ENCODE results near the gene HS3ST6.
"Not testable (repeated sequence)": the region's sequence is repeated elsewhere in the genome, so short reads cannot be mapped to it uniquely, and the experiment has no call there.

HS3ST6 gene

DNA sequence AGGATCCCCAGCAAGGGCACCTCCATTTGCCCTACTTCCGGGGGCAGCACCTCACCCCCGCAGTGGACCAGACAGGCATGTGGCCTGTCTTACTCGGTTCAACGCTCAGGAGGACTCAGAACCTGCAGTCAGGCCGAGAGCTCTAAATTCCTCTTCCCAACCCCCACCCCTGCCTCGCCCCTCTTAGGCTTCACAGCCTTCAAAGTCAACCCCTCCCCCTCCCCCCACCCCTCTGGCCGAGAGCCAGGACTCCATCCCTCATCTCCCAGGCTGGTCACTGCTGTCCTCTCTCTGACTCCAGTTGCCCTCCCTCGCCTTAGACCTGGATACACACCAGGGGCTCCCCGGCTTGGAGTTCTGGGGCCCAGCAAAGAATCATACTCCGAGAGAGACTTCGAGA is 8.1 kb upstream of the HS3ST6 start:
- no peak for DNase-seq

DNA sequence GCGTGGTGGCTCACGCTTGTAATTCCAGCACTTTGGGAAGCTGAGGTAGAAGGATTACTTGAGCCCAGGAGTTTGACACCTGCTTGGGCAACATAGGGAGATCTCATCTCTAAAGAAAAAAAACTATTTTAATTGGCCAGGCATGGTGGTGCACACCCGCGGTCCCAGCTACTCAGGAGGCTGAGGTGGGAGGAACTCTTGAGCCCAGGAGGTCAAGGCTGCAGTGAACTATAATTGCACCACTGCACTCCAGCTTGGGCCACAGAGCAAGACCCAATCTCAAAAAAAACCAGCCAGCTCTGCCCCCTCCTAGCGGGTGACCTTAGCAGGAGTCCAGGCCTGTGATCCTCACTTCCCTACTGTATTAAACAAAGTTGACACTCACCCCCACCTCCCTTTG is 5.9 kb upstream of the HS3ST6 start:
- DNase-seq = no peak

DNA sequence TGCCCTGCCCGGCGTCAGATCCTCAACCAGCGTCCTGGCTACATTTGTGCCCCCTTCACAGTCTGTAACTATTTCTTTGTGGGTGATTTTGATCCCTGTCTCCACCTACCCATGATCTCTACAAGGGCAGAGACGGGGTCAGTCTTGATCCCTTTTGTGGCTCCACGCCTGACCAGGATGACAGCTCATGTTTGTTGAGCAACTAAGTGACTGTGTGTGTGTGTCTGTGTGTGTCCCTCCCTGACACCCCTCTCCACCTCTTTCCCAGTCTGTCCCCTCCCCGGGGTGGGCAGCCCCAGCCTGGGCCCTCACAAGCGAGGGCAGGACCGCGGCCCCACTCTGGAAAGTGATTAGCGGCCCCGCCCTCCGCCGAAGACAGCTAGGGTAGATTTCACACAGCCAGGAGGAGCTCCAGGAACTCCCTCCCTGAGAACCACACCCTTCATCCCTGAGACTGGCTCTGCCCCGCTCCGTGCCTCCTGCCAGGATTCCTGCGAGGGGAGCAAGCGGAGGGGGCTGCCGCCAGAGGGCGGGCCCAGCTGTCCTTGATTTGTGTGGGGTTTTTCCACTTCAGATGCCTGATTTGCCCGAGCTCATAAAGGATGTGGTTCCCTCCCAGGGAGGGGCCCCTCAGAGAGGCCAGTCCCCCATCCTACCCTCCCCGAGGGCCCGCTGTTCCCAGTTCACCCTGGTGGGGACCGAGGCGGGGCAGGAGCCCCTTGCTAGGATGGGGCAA is 5.3 kb upstream of the HS3ST6 start:
- DNase-seq = no peak

DNA sequence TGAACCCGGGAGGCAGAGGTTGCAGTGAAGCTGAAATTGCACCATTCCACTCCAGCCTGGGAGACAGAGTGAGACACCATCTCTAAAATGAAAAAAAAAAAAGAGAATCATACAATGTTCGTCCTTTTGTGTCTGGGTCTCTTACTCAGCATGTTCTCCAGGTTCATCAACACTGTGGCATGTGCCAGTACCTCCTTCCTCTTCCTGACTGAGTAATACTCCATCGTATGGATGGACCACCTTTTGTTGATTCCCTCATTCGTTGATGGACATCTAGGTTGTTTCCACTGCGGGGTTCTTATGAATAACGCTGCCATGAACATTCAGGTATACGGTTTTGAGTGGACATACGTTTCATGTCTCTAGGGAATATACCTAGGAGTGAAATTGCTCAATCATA is 4.1 kb upstream of the HS3ST6 start:
- DNase-seq = no peak

DNA sequence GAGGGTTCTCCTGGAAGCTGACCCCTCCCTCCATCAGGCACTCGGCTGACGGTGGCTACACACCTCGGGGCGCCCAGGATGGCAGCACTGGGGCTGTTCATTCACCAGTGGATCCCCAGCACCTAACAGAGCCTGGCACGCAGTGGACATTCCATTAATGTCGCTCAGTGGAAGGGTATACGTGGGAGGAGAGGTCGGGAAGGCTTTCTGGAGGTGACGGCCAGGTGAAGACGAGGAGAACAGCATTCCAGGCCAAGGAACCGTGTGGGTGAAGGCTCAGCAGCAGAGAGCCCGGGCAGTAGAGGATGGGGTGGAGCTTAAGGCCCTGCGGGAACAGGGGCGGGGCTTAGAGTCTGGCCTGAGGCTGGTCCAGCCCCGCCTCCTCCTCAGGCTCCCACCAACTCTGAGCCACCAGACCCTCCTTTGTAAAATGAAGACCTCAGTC is 2.5 kb upstream of the HS3ST6 start:
- peak in 2 of 4 experiments; percentile 34 to 39 for DNase-seq

DNA sequence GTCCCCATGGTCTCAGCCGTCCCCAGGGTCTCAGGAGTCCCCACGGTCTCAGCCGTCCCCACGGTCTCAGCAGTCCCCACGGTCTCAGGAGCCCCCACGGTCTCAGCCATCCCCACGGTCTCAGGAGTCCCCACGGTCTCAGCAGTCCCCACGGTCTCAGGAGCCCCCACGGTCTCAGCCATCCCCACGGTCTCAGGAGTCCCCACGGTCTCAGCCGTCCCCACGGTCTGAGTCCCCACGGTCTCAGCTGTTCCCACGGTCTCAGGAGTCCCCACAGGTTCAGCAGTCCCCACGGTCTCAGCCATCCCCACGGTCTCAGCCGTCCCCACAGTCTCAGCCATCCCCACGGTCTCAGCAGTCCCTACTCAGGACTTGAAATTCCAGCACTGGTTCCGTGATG is 1.9 kb upstream of the HS3ST6 start:
- not testable (repeated sequence) for DNase-seq

DNA sequence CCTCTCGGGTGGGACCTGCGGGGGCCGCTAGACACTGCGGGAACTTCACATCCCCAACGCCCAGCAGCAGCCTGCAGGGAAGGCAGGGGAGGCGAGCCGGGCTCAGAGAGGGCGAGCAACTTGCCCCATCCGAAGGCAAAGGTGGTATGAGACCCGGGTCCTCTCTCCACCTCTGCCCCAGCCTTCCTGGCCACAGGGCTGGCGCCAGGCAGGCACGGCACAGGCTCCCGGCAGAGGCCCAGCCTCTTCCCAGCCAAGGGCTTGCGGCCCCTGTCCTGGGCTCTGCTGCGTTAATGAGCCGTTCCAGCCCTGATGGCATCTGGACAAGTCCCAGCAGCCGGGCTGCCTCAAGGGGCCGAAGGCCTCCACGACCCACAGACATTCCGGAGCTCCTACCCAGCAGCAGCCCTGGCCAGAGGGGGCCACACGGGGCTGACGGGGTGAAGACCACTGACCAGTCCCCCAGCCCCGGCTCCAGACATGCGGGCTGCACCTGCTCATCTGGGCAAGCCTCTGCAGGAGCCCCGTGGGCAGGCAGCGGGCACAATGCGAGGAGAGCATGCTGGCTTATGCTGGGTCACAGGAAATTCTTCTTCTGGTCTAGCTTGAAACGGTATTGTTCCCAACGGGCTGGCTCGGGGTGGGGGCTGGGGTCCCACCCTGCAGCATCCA is 1.2 kb upstream of the HS3ST6 start:
- DNase-seq = no peak

DNA sequence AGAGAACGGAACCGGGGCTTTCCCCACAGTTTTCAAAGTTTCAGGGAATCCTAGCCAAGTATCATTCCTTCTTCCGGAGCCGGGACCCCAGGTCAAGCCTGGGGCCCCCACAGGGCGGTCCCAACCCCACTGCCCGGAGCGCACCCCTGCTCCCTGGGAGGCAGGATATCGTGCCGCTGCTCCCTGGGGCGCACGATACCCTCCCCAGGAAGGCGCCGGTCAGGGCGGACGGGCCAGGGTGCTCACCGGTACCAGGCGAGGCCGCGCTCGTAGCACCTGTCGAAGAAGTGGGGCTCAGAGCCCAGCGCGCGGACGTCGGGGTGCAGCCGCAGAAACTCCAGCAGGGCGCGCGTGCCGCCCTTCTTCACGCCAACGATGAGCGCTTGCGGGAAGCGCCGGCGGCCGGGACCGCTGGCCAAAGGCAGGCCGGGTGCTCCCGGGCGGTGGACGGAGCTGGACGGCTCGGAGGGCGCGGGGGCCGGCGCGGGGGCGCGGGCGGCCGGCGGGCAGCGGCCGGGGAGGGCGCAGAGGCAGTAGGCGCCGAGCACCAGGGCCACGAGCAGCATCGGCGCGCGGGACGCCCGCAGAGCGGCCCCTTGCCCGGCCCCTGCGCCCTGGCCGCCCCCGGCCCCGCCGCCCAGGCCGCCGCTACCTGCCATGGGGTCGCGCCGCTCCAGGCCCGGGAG is 407 bp downstream of the HS3ST6 start:
- DNase-seq = no peak

DNA sequence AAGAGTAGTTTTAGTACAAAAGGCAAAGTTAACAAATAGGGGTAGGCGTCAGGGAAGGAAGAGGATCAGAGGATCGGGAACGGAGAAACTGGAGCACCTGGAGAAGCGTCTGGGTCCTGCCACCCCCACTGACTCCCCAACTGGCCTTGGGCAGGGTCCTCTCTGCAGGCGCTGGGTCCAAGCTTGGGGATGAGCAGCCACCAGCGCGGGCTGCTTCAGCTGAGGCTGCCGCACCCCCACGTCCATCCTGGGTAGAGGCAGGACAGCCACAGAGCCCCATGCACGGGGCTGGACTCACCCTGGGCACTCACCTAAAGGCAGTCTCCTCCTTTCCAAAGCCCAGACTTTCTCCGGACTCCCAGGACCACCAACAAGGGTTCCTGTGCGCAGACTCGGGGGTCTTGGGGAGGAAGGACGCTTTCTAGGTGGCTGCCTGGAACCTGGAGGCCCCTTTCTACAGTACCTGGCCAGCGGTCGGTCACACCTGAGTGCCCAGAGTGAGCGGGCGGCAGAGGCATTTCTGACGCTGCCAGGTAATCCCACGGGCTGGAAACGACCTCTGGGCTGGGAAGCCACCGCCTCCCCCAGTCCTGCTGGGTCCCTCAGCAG is 1.1 kb downstream of the HS3ST6 start:
- DNase-seq = no peak

DNA sequence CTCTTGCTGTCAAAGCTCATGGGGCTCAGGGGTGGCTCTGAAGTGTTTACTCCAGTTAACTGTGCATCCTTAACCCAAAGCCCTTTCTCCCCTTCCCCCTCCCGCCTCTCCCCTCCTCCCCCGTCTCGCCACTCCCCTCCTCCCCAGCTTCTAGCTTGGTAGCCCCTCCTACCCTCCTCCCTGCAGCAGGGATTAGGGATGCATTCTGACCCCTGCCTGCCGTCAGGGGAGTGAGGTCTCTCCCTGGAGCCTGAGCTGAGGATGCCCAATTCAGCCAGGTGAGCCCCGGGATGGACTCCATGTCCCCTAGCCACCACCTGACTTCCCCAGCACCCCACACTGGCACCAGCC is 1.6 kb downstream of the HS3ST6 start:
- DNase-seq = no peak

DNA sequence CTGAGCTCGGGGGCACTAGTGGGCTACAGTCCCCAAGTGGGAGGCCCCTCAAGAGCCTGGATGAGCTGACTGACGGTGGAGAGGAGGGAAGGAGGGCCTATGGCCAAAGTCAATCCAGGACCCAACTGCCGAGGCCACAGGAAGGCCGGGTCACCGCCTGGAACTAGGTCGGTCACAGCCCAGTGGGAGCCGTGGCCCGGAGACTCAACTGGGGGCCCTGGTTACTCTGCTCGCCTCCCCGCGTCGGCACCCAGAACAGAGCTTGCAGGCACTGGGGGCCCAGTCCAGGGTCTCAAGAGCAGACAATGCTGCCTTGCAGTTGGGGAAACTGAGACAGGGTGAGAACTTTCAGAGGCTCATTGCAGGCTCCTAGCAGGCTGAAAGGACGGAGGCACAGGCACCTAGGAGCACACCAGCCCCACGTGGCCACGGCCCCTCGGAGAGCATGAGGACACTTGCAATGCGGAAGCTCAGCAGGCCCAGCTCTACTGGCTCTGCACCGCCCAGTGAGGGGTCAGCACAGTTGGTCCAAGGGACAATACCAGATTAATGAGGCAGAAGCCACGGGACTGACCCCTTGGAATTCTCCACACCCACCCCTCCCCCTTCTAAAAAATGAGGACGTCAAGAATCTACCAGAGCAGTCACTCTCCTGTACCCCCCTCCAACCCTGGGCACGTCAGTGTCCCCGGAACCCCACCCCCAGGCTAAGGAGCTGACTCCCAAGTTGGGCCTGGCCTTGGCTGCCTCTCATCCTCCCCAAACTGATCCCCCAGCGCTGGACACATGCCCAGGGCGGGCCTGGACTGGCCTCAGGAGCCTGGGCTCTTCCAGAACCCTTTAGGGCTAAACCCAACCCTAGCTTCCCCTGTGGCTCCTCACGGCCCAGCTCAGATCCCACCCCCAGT is 2.2 kb downstream of the HS3ST6 start:
- DNase-seq = no peak

DNA sequence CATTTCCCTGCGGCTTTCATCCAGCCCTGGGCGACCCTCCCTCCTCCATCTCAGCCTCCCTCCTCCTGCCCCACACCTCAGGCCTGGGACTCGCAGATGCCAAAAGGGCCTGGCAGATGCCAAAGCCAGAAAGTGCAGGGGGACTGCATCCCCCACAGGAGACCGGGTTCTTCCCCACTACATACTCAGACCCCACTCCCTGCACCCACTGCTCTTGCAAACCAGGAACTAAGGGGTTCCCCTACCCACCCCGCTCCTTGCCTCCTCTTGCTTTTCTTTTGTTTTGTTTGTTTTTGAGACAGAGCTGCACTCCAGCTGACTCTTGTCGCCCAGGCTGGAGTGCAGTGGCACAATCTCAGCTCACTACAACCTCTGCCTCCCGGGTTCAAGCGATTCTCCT is 3.2 kb downstream of the HS3ST6 start:
- no peak for DNase-seq

DNA sequence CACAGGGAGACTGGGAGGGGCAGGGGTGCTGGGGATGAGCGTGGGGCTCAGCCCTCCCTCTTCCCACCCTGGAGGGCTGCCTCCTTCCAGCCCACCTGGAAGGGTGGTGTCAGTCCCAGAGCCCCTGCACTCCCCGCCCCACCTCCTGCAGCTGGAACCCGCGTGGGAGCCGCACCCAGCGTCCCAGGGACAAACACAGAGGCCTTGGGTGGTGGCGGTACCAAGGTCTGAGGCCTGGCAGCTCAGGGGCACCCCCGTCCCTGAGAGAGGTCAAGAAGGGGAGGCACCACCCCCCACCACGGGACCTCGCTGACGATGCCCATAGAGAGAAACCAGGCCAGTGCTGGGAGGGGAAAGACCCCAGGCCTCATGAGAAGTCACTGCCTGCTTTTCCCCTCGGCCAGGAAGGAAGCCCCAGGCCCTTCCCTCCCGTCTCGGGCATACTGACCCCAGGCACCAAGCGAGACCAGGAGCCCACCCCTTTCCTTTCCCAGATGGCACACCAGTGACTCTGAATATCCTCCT is 4.1 kb downstream of the HS3ST6 start:
- DNase-seq = no peak

DNA sequence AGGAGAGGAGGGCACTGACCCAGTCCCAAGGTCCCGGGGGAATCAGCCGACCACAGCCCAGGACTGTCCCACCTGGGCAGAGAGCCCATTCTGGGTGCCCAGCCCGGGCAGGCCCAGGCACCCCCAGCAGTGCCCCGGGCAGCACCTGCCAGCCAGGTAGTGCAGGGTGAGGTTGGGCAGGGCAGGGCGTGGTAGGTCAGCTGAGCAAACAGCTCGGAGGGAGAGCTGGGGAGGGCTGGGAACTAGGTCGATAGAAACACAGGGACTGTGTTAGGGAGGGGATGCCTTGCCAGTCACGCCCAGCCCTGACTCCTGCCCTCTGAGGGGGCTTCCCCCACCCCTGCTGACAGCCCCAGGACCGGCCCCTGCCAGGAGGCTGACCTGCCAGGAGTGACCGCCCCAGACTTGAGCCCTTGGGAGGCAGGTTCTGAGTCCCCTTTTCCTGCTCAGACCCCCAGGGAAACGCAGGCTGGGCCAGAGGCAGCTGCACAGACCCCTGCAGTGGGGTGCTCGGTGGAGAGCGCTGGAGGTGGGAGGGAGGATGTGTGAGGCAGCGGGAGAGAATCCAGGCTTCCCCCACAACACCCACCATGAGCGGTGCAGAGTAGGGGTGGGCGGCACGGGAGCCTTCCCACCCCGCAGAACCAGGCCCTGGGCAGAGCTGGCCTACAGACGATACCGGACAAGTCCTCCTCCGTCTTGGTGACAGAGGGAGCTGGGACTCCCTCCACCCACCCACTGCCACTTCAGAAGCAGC is 4.7 kb downstream of the HS3ST6 start:
- DNase-seq = no peak

DNA sequence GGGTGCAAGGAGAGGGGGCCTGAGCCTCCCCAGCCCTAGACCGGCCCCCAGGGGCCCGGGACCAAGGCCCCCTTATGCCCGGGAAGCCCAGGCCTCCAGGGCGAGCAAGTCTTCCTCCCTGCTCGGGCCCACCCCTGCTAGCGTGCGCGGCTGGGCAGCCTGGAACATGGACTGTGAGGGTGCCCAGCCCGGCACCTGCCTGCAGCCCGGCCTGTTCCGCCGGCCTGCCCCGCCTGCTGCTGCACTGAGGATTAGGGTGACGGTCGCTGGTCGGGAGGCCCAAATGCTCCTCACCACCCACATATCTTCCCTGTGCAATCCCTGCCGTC is 6.0 kb downstream of the HS3ST6 start:
- no peak for DNase-seq

DNA sequence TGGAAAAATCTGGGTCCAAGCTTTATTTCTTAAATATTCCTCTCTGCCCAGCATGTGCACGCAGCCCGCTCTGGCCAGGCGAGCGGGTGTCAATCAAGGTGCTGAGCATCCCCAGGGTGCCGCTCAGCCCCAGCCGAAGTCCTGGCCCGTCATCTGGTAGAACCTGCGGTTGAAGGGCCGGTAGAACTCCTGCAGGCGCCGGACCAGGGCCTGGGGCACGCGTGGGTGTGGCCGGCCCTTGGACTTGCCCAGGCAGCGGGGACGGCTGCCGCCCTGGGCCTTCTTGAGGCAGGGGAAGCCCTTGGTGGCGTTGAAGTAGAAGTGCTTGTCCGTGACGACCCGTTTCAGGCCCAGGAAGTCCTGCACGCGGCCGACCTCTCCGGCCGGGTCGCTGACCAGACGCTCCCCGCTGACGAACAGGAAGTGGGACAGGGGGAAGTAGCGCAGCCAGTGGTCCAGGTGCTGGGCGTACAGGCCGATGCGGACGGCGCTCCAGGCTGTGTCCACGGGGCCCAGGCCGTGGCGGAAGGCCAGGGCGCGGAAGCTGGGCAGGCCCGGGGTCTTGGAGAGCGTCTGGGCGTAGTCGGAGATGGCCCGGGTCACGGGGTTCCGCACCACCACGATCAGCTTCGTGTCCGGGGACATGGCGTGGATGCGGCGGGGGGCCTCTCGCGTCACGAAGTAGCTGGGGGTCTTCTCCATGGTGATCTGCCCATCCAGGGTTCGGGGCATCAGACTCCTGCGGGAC is 6.6 kb downstream of the HS3ST6 start:
- DNase-seq = no peak

DNA sequence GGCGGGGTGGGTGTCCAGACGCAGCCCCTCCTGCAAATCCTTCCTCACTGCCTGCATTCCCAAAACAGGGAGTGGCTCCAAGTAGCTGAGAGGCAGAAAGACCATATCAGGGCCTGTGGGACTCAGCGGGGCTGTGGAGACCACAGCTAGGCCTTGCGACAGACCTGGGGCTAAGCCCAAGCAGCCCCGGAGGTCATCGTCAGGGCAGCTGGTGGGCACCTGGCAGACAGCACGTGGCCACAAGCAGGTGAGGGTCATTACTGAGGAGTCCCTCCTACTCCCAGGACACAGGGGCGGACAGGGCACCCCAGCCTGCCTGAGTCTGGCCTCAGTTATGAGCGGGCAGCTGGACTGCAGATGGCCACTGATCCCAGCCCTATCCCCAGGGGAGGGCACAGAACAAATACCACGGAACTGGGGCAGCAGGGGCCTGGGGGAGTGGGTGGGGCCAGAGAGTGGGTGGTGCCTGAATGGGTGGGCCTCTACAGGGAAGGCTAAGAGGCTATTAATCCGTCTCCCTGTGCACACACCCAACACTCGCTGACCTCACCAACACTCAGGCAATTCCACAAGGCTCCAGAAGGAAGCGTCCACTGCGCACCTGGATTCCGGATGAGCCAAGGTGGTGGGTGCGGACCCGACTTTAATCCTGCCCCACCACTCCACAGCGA is 8.5 kb downstream of the HS3ST6 start:
- DNase-seq = no peak

DNA sequence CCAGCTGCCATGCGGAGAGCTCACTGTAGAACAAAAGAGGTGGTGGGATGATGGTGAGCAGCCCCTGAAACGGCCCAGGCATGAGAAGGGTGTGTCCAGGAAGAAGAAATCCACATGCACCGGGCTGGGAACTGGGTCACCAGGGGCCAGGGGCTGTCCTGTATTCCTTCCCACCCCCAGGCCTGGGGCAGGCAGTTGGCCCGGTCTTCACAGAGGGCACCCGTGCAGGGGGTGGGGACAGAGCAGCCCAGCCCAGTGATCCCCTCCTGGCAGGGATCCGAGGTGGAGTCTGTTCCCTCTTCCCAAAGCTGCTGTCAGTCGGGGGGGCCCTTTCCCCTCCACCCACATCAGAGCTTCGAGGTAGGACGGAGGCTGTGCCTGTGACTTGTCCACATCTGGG is 9.2 kb downstream of the HS3ST6 start:
- no peak for DNase-seq

DNA sequence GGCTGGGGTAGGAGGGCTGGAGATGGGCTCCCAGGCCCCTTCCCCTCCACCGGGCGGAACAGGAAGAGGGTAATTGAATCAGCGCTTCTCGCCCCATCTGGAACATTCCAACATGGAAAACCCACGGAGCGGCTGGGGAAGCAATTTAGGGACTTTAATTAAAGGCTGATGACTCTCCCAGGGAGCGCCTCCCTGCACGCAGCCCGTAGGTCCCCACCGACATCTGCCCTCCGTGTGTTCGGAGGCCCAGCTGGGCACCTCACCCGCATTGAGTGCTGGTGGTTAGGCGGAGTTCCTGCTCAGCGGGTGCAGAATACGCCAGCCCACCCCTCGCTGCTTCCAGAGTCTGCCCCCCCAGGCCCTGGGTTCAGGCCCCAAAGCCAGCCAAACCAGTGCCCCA is 10.0 kb downstream of the HS3ST6 start:
- DNase-seq = no peak

DNA sequence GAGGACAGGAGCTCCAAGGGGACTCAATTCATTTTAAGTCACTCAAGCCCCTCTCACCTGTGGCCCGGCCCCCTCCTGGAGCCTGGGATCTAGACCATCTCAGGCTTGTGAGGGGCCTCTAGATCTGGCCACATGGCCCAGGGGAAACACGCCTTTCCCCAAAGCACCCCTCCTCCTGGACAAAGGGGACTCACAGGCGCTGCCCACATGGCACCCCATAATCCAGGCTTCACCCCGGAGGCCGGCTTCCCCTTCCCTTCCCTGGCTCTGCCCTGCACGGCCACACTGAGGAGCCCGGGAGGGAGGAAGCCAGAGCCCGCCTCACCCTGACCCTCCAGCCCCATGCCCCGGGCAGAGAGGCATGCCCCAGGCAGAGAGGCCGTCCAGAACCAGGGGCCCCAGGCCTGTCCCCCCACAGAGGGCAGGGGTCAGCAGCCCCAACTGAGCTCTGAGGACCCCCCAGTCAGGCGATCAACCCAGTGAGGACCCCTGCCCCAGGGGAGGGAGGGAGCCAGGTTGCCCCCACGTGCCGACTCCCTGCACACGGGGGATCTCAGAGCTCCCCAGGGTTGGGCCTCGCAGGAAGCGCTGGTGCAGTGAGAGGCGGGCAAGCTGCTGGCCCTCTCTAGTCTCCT is 10.9 kb downstream of the HS3ST6 start:
- DNase-seq = no peak
